Forelimb muscle (tissue), 1 donor: ENCODE results near the gene ZMIZ1. TPM values are rescaled to one million over a fixed set of nuclear protein-coding genes. Genes with fewer than 3 reads are reported as not detected.

Experiments
- DNase-seq: peaks from one replicate; pipeline ENCODE4 v3.0.0-alpha.2; 2013; ENCODE audit warnings: low read depth
- polyA plus RNA-seq: library from polyadenylated mRNA; unstranded; fragments of 120-200 nt; gene quantifications from one replicate; pipeline ENCODE4 v1.2.1, GENCODE V29; 2013; ENCODE audit not compliant: insufficient read length

The ZMIZ1 gene
- polyA plus RNA-seq, 1 donor, result 29.8 TPM

GRCh38 chr10:79168210-79168609 is 99.4 kb downstream of the ZMIZ1 start:
- no peak for DNase-seq

GRCh38 chr10:79170226-79170752 is 101.5 kb downstream of the ZMIZ1 start:
- DNase-seq, result no peak

GRCh38 chr10:79170993-79171392 is 102.2 kb downstream of the ZMIZ1 start:
- DNase-seq, result no peak

- no peak for DNase-seq
Observed at GRCh38 chr10:79171504-79171903, 102.7 kb downstream of the ZMIZ1 start.

DNA sequence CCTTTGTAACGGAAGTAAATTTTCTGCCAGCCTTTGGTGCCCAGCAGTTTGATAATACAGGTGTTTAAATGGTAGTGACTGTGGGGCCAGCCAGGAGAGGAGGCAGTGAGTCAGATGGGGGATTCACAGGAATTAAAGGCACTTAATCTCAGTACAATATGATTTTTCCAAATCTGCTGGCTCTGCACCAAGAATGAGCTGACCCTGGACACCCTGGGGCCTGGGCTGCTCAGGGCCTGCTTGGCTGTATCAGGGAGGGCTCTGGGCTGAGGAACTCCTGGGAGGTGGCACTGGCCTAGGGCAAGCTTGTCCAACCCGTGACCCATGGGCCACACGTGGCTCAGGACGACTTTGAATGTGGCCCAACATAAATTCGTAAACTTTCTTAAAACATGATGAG is 104.1 kb downstream of the ZMIZ1 start:
- no peak for DNase-seq

- DNase-seq, result no peak
Observed at GRCh38 chr10:79173582-79174262, 105.0 kb downstream of the ZMIZ1 start.

GRCh38 chr10:79176052-79176501 is 107.3 kb downstream of the ZMIZ1 start:
- no peak for DNase-seq

GRCh38 chr10:79176949-79177602 is 108.3 kb downstream of the ZMIZ1 start:
- no peak for DNase-seq

- DNase-seq, result no peak
Observed at GRCh38 chr10:79178070-79178576, 109.4 kb downstream of the ZMIZ1 start.

DNA sequence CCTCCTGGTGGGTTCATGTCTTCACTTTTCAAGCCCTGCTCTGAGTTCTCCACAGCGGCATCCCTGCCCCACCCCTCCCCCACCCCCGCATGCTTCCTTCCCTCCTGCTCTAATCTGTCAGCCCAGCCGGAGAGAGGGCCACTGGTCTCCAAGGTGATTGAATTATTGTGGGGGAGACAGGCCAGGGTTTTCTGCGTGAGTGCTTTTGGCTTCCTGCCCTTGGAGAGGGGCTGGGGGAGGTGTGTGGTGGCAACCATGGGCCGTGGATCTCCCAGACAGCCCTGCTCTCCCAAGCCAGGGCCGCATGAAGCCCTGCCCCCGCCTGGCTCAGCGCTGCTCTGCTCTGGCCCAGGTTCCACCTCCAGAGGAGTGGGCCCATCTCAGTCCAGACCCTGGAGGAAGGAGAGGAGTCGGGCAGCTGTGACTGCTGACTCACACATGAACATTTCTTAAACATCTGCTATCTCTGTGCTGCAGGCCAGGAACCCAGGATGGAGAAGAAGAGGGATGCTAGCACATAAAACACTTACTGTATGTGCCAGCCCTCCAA is 109.9 kb downstream of the ZMIZ1 start:
- no peak for DNase-seq

DNA sequence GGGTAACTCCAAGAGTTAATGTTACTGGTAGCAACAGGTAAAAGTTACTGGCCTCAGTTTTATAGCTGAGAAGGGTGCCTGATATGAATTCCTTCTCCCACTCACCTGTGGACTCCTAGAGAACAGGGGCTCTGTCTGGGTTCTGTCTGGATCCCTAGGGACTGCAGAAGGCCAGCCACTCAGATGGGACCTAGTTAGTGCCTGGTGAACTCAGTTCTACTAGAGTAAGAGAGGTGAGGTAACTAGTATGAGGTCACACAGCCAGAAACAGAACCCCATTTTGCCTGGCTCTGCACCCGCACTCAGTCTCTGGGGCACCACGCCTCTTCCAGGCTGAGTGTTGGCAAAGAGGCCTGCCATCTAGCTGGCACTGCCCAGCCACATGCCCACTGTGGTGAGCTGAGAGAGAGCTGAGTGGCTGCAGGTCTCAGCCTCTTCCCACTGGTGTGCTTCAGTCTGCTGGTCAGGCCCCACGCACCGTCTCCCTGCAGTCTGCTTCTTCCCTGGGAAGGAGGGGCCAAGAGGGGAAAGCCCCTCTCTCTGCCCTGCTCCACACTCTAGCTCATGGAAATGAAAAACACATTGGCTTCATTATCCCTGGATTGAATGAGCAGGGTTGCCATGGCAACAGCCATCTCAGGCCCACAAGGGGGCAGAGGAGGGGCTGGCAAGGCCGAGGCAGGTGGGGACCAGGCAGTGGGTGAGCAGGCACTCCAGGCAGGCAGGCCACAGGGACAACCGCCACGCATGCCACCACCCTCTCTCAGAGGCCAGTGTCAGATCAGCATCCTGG is 110.6 kb downstream of the ZMIZ1 start:
- DNase-seq, result no peak

- no peak for DNase-seq
Observed at GRCh38 chr10:79179957-79180309, 111.2 kb downstream of the ZMIZ1 start.

DNA sequence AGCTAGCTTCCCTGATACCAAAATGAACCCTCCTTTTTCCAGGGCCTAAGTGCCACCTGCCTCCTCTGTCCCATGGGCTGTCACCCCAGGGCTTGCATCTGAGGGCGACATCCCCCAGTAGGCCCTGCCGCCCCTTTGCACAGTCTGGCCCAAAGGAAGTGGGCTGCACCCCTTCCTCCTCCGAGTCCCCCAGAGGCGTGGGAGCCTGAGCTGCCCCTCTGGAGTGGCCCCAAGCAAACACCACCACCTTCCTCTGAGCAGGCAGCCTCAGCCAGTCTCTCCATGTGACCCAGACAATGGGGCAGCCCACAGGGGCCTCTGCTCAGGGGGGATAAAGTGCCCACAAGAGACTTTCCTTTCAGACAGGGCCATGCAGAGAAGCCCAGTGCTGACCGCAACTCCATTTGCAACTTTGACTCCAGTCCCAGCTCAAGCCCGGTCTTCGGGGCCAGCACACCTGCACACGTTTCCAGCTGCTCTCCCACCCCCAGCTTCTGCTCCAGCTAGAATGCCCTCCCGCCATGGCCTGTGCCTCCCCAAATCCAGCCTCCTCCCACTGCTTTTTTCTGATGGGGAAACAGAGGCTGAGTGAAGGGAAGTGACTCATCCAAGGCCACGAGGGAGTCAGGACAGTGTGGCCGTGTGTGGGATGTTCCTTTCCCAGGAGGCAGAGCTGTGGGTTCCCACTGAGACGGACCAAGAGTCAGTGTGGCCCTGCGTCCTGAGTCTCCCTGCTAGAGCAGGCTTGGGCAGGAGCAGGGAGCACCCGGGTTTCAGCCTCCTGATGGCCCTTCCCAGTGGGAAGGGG is 111.9 kb downstream of the ZMIZ1 start:
- DNase-seq, result no peak

- DNase-seq, result no peak
Observed at GRCh38 chr10:79181227-79181626, 112.5 kb downstream of the ZMIZ1 start.

DNA sequence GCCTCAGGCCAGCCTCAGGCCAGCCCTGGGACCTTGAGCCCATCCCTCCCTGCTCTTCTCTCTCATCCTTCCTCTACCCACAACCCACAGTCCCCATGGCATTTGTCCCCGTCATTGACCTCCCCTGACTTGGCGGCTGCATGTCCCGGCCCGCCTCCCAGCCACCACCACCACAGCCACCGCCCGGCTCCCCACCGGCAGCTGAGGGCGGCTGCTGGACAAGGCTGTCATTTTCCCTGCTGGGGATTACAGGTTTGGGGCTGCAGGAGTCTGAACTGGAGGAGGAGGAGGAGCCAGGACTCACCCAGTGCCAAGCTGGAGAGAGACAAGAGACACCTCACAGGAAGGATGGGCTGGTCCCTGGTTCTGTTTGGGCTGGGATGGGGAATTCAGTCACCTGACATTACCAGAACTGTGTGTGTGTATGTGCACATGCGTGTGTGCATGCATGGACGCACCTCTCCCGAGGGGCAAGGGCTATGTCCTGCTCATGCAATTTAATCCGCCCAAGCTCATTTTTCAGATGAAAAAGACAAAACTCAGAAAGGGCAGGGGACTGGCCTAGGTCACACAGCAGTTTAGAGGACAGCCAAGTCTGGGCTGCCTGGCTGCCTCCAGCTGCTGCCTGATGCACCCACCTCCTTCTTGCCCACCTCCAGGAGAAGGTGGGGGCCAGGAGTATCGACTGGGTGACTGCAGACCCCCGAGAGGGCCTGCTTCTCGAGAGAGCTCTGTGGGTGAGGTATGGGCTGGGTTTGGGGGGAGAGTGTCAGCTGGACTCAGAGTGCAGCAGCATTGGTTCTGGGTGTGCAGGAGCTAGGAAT is 113.1 kb downstream of the ZMIZ1 start:
- DNase-seq, result no peak

- DNase-seq, result no peak
Observed at GRCh38 chr10:79182781-79183467, 114.2 kb downstream of the ZMIZ1 start.

GRCh38 chr10:79183468-79183865 is 114.7 kb downstream of the ZMIZ1 start:
- no peak for DNase-seq

GRCh38 chr10:79184145-79184625 is 115.4 kb downstream of the ZMIZ1 start:
- DNase-seq, result no peak

GRCh38 chr10:79184657-79185056 is 115.9 kb downstream of the ZMIZ1 start:
- no peak for DNase-seq
